ES-I3 (cell line): ENCODE results near the gene PHF3.
A peak's percentile ranks its signal among the peaks of the same experiment; 100 is the strongest.

Experiments used
- H3K36me3 ChIP-seq: 2 replicates; pipeline ENCODE4 v1.6.1; 2013; ENCODE audit warnings: mild to moderate bottlenecking, low read length, control low read depth, moderate library complexity; ENCODE audit not compliant: insufficient read depth
- H3K4me1 ChIP-seq: 2 replicates; pipeline ENCODE4 v1.6.1; 2013; ENCODE audit warnings: mild to moderate bottlenecking, control low read depth, low read length; ENCODE audit not compliant: insufficient read depth
- H3K9ac ChIP-seq: 2 replicates; pipeline ENCODE4 v1.6.1; 2013; ENCODE audit warnings: low read depth, mild to moderate bottlenecking, low read length, moderate library complexity
- H3K9me3 ChIP-seq: 2 replicates; pipeline ENCODE4 v1.6.1; 2013; ENCODE audit warnings: mild to moderate bottlenecking, low read length, moderate library complexity; ENCODE audit not compliant: control insufficient read depth, insufficient read depth

Gene PHF3

DNA sequence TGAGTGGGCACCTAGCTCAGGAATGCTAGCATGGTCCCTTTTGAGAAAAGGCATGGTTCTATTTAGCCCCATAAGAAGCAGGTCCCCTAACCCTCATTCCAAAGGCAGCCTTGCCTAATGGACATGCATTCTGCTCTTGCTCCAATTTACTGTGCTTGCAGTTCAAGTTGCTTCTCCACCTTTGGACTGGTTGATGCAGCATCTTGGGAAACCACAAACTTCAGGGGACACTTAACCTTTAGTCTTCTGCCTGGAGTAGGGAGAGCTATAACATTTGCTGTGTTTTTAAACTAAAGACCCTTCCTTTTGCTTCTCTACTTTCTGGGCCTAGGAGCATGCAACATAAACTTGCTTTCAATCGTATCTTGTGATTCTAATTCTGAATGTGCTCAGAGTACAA, 5.1 kb upstream of the PHF3 start:
- no peak overlapping the region for H3K9ac ChIP-seq
- H3K36me3 ChIP-seq, result no peaks in the 10 kb centered on the region
- H3K9me3 ChIP-seq, result no peaks in the 10 kb centered on the region
- H3K4me1 ChIP-seq, result 0 out of 2 replicates have a peak, but pooled peaks cover 6% of the 10 kb centered on the region

GRCh38 chr6:63634630-63635029, 972 bp upstream of the PHF3 start:
- Histone ChIP-seq H3K9ac (peak overlapping the region; percentile 74), H3K4me1 (peaks cover 16% of the 10 kb centered on the region; the same call in 1 of the 2 replicates), H3K9me3 (no peaks in the 10 kb centered on the region), H3K36me3 (no peaks in the 10 kb centered on the region)

DNA sequence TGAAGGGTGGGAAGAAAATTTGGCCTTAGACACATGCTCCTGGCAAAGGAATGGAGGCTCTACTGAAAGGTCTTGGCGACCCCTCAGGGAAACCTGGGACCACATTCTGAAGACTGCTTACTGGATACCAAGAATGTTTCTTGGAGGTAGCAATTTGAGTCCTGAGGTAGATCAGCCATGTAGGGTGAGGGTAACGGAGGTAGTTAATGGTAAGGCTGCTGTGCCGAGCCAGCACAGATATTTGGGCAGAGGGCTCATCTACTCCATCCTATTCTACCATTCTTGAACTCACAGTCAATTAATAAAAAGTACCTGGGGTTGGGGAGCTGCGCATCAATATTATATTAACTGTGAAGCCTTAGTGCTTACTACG, 401 bp upstream of the PHF3 start:
- H3K4me1 ChIP-seq, result peaks cover 19% of the 10 kb centered on the region; the same call in 1 of the 2 replicates
- H3K36me3 ChIP-seq, result no peaks in the 10 kb centered on the region
- peak overlapping the region; percentile 74 for H3K9ac ChIP-seq
- no peaks in the 10 kb centered on the region for H3K9me3 ChIP-seq

DNA sequence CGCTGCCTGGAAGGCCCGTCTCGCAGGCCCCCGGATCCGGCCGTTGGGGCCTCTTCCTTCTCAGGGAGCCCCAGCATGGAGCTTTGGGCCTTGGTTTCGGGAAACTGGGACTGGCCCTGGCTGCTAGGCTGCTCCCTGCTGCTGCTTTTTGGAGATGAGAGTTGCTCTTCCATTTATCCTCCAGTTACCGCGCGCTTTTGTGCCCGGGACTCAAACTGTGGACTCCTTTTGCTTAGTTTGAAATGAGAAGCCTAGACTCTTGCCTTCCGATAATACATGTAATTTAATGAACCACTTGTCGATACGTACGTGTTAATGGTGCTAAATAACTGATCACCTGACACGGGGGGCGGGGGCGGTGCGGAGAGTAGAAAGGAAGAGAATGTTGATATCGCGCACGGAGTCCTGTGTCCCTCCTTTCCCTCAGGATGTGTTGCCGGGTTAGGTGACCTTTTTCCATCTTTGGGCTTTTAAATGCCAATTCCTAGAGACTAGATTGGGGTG, 968 bp downstream of the PHF3 start:
- Histone ChIP-seq H3K9me3 (no peaks in the 10 kb centered on the region), H3K9ac (peak overlapping the region; percentile 74), H3K36me3 (no peaks in the 10 kb centered on the region), H3K4me1 (peaks cover 19% of the 10 kb centered on the region; the same call in 1 of the 2 replicates)

- H3K4me1 ChIP-seq, result peaks cover 19% of the 10 kb centered on the region; the same call in 1 of the 2 replicates
Measured at GRCh38 chr6:63637865-63638445, 2.4 kb downstream of the PHF3 start.

DNA sequence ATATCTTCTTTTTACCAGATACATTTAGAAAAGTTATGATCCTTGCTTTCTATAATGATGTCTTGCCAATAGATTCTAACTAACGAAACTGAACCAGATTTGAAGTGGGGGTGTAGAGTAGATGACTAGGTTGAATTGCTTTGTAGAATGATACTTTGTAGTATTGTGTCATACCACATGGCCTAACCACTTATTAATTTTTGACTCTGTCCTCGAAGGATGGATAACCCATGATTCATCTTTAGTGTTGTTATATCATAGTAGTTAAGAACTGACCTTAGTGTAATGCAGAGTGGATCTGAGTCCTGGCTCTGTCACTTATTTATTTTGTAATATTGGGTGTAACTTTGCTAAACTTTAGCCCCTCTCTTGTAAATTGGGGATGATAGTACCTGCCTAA, 4.5 kb downstream of the PHF3 start:
- Histone ChIP-seq H3K9me3 (no peaks in the 10 kb centered on the region), H3K9ac (no peak overlapping the region), H3K4me1 (peaks cover 18% of the 10 kb centered on the region; the same call in 1 of the 2 replicates), H3K36me3 (no peaks in the 10 kb centered on the region)

More at GRCh38 chr6:63637865-63638445, 2.4 kb downstream of the PHF3 start:
- H3K9me3 ChIP-seq, result no peaks in the 10 kb centered on the region
- no peaks in the 10 kb centered on the region for H3K36me3 ChIP-seq
- 0 out of 2 replicates have a peak overlapping the region, but pooled peaks have one; percentile 74 for H3K9ac ChIP-seq

- Histone ChIP-seq H3K36me3 (no peaks in the 10 kb centered on the region), H3K9ac (no peak overlapping the region), H3K4me1 (peaks cover 11% of the 10 kb centered on the region; the same call in 1 of the 2 replicates)
Measured at GRCh38 chr6:63643862-63644261, 8.3 kb downstream of the PHF3 start.

DNA sequence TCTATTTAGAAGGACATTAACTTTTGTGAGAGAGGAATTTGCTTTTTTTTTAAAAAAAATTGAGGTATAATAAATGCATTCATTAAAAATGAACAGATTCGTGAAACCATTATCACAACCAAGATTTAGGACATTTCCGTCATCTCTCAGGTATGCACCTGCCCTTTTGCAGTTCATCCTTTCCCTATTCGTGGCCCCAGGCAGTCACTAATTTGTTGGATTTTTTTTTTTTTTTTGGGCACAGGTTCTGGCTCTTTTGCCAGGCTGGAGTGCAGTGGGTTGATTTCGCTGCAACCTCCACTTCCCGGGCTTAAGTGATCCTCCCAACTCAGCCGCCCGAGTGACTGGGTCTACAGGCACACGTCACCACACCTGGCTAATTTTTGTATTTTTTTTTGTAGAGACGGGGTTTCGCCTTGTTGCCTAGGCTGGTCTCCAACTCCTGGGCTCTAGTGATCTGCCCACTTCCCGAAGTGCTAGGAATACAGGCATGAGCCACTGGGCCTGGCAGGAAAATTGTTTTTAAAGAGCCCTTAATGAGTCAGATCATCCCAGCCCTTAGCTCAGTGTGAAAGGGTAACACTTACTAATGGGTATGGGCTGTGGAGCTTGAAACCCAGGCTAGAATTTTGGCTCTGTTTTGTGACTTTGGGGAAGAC, 9.2 kb downstream of the PHF3 start:
- Histone ChIP-seq H3K9ac (no peak overlapping the region), H3K9me3 (no peaks in the 10 kb centered on the region), H3K36me3 (no peaks in the 10 kb centered on the region), H3K4me1 (peaks cover 7% of the 10 kb centered on the region; the same call in 1 of the 2 replicates)

More at GRCh38 chr6:63643862-63644261, 8.3 kb downstream of the PHF3 start:
- no peaks in the 10 kb centered on the region for H3K9me3 ChIP-seq

DNA sequence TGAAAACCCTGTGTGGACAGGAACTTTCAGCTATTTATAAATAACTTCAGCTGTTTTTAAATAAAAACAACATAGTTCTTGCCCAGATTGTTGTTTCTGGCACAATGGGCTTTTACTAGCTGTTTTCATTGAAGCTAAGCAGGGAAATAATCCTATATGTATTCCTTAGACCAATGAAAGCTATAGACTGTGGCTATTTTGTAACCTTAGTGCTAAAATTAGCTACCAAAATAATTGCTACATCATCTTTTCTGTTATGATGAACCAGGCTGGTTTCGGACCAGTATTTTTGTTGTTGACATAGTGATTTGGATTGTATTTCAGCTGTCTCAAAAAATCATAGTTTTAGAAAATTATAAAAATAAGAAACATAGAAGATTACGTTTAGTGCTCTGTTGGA, 13.7 kb downstream of the PHF3 start:
- Histone ChIP-seq H3K9ac (no peak overlapping the region), H3K36me3 (no peaks in the 10 kb centered on the region), H3K9me3 (no peaks in the 10 kb centered on the region), H3K4me1 (no peaks in the 10 kb centered on the region; the same call in 1 of the 2 replicates)

- Histone ChIP-seq H3K36me3 (no peaks in the 10 kb centered on the region), H3K9ac (no peak overlapping the region), H3K9me3 (no peaks in the 10 kb centered on the region), H3K4me1 (no peaks in the 10 kb centered on the region)
Measured at GRCh38 chr6:63649847-63650265, 14.3 kb downstream of the PHF3 start.

- no peaks in the 10 kb centered on the region for H3K4me1 ChIP-seq
- H3K36me3 ChIP-seq, result no peaks in the 10 kb centered on the region
- H3K9ac ChIP-seq, result no peak overlapping the region
- no peaks in the 10 kb centered on the region for H3K9me3 ChIP-seq
Measured at GRCh38 chr6:63652980-63653379, 17.4 kb downstream of the PHF3 start.

- Histone ChIP-seq H3K9ac (no peak overlapping the region), H3K9me3 (no peaks in the 10 kb centered on the region), H3K4me1 (no peaks in the 10 kb centered on the region), H3K36me3 (no peaks in the 10 kb centered on the region)
Measured at GRCh38 chr6:63660757-63661156, 25.2 kb downstream of the PHF3 start.

- Histone ChIP-seq H3K36me3 (no peaks in the 10 kb centered on the region), H3K9me3 (no peaks in the 10 kb centered on the region), H3K4me1 (no peaks in the 10 kb centered on the region), H3K9ac (no peak overlapping the region)
Measured at GRCh38 chr6:63661769-63662168, 26.2 kb downstream of the PHF3 start.

DNA sequence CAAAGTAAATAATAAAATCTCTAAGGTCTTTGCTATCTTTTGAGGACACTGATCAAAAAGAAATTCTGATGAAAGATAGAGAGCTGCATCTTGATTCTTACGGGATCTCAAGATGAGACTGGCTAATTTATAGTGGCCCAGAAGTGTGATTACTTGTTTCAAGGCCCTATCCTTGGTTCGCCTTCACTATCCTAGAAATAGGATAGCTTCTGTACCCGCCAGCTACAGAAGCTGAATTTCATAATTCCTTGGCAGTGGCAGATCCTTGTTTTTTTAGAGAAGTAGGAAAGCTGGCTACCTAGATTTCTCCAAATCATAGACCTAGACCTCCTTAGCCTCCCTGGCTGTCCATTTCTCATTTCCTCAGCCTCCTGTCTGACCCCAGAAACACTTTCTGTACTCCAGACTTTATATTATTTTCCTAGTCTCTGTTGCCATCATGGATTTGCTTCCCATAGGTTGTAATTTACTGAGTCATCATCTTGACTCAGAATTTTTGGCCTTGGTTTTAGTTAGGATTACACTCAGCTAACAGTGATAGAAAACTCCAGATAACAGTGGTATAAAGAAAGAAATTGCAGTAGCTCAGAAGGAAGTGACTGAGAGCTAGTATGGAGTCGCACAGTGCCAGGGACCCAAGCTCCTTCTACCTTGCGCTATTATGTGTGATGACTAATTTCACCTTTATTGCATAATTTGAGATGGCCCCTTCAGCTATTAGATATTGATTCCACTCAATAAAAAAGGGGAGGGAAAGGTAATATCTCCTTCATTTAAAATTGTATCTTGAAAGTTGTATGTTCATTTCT, 27.7 kb downstream of the PHF3 start:
- no peak overlapping the region for H3K9ac ChIP-seq
- no peaks in the 10 kb centered on the region for H3K9me3 ChIP-seq
- H3K36me3 ChIP-seq, result no peaks in the 10 kb centered on the region
- H3K4me1 ChIP-seq, result no peaks in the 10 kb centered on the region
